KOPT-K1 (cell line): ENCODE results near the gene SDK1.
"Not testable (repeated sequence)": the region's sequence is repeated elsewhere in the genome, so short reads cannot be mapped to it uniquely, and the experiment has no call there.

Experiments
- H3K27ac ChIP-seq: fragments of 200-600 bp; sonication (generic); 2 replicates; pipeline ENCODE4 v1.5.1; 2016; ENCODE audit warnings: antibody characterized with exemption, mild to moderate bottlenecking, low read depth, low read length; ENCODE audit not compliant: poor library complexity, severe bottlenecking
- H3K36me3 ChIP-seq: fragments of 200-600 bp; sonication (generic); 2 replicates; pipeline ENCODE4 v1.5.1; 2017; ENCODE audit warnings: antibody characterized with exemption, mild to moderate bottlenecking, low read length, moderate library complexity; ENCODE audit not compliant: insufficient read depth
- H3K9me3 ChIP-seq: fragments of 200-600 bp; sonication (generic); 2 replicates; pipeline ENCODE4 v1.5.1; 2017; ENCODE audit warnings: antibody characterized with exemption, low read length, mild to moderate bottlenecking; ENCODE audit not compliant: insufficient read depth, poor library complexity, severe bottlenecking

The SDK1 gene

DNA sequence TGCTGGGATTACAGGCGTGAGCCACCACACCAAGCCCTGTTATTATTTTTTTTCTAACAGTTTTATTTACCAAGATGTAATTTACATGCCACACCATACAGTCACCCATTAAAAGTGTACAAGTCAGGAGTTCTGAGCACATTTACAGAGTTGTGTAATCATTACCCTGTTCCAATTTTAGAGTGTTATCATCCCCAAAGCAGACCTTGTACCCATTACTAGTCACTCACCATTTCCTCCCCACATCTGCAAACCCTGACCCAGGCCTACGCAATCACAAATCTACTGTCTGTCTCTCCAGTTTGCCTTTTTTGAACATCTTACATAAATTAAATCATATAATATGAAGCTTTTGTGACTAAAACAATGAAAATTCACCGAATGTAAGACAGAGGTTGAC, 978.2 kb downstream of the SDK1 start:
- Histone ChIP-seq H3K27ac (no peak overlapping the region), H3K9me3 (peaks cover 11% of the 10 kb centered on the region), H3K36me3 (no peaks in the 10 kb centered on the region)

DNA sequence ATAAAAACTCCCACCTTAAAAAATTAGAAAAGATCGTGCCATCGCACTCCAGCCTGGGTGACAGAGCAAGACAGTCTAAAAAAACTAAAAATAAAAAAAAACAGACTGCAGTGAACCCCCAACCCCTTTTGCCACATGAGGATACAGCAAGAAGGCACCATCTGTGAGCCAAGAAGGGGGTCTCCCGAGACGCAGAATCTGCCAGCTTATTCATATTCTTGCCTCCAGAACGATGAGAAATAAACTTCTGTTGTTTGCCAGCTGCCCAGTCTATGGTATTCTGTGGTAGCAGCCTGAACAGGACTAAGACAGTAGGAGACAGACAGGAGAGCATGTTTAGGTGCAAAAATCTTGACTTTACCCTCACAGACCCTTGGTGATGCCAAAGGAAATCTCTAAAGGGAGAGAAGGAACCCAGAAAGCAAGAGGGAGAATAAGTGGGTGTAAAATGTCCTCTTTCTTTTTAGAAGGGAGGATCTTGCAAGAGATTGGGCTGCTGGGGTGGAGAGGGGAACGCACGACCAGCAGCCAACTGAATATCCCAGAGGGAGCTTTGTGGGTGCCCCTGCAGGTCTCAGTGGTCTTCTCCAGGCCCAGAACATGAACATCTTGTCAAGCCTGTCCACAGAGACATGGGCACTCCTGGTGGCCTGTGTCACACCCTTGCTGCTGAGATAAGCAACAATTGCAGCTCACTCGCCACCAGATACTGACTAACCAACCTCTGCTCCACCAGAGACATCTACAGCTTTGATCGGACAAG, 980.4 kb downstream of the SDK1 start:
- Histone ChIP-seq H3K27ac (no peak overlapping the region), H3K36me3 (no peaks in the 10 kb centered on the region), H3K9me3 (peaks cover 5% of the 10 kb centered on the region)

DNA sequence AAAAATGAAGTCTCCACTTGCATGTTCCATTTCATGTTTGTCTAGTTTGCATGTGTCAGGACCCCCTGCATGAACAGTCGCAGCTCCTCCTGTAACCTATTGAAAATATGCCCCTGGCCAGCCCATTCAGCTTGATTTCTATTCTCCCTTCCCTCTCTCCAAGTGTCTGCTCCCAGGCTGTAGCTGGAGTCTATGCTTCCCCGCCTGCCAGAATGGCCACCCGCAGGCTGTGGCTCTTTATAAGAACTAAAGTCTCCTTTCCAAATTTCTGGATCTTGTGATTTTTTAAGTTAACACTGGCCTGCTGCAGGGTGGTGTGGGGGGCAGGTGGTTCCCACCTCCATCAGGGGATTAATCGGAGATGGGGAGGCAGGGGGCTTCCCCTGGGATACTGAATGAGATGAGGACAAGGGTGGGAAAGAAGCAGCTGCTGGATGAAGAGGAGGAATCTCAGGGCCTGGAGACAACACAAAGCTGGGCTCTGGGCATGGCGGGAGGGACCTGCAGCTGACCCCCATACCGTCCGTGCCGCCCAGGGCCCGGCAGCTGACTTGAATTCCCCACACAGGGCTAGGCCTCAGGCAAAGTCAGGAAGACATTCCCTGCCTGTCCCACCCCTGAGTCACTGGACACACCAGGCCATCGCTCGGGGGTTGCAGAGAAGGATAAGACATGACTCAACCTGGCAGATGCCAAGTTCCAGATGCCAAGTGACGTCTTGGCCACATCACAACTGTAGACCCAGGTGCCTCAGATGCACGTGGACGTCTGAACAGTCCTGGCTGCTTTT, 981.6 kb downstream of the SDK1 start:
- Histone ChIP-seq H3K36me3 (no peaks in the 10 kb centered on the region), H3K9me3 (peaks cover 5% of the 10 kb centered on the region), H3K27ac (no peak overlapping the region)

DNA sequence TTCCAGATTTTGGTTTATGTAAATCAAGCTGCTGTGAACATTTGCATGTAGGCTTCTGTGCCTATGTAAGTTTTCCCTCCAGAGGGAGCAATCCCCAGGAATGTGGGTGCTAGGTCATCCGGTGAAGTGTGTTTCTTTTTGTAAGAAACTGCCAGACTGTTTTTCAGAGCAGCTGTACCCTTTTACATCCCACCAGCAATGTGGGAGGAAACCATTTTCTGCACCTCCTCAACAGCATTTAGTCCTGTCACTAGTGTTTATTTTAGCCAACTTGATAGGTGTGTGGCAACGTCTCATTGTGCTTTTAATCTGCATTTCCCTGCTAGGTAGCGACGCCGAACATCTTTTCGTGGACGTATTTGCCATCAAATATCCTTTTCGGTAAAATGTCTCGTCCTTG, 985.3 kb downstream of the SDK1 start:
- Histone ChIP-seq H3K9me3 (peaks cover 5% of the 10 kb centered on the region), H3K27ac (no peak overlapping the region), H3K36me3 (no peaks in the 10 kb centered on the region)

DNA sequence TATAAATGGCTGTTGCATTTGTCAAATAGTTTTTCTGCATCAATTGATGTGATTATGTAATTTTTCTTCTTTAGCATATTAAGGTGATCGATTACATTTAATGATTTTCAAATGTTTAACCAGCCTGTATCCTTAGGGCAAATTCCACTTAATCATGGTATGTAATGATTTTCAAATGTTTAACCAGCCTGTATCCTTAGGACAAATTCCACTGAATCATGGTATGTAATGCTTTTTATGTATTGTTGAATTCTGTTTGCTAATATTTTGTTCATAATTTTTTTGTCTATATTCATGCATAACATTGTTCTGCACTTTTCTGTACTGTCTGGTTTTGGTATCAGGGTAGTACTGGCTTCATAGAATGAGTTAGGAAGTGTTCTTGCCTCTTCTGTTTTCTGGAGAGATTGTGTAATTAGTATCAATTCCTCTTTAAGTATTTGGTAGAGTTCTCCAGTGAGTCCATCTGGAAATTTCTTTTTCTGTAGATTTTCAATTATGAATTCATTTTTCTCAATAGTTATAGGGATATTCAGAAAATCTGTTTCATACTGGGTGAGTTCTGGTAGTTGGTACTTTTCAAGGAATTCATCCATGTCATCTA, 987.8 kb downstream of the SDK1 start:
- no peaks in the 10 kb centered on the region for H3K36me3 ChIP-seq
- H3K9me3 ChIP-seq: peaks cover 16% of the 10 kb centered on the region
- H3K27ac ChIP-seq: no peak overlapping the region

DNA sequence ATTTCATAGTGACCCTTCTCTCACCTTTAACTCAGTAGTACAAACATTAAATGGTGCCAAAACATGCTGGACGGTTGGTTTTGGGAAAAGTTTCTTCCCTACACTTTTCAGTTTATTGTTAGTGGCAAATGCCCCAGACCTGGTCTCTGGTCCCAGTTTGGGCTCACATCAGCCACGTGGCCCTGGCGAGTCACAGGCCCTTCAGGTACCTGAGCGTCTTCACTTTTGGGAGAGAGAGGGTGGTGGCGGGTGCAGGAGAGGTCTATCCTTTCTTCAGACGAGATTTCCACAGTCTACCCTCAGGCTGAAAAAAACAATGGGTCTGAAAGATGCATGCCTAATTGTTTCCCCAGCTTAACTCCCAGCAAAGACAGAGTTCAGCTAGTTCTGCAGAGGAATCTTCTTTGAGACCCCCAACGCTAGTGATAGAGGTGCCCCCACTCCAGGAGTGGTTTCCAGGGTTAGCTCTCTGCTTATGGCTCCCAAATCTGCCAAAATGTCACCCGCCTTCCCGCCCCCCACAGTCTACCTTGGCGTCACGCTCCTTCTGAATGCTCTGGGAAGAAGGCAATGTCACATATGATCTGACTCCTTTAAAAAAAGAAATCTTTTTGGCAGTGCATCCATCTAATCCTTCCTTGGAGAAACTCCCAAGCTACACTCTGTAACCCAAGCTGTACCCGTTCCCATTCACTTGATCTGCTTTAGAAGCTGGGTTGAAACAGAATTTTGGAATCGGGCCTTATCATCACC, 996.3 kb downstream of the SDK1 start:
- no peaks in the 10 kb centered on the region for H3K36me3 ChIP-seq
- no peak overlapping the region for H3K27ac ChIP-seq
- H3K9me3 ChIP-seq: peaks cover 15% of the 10 kb centered on the region

DNA sequence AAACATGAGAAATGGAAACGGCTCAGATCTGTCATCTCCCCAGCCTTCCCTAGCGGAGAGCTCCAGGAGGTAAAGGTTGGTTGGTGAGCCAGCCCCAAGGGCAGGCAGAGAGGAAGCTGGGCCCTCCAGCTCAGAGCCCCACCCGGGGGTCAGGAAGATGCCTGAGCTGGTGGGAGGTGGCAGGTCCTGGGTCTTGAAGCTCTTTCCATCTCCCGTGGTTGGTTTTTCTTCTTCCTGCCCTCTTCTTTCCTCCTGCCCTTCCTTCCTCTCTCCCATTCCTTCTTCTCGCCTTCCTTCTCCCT, 996.8 kb downstream of the SDK1 start:
- H3K9me3 ChIP-seq: peaks cover 10% of the 10 kb centered on the region
- no peaks in the 10 kb centered on the region for H3K36me3 ChIP-seq
- no peak overlapping the region for H3K27ac ChIP-seq

DNA sequence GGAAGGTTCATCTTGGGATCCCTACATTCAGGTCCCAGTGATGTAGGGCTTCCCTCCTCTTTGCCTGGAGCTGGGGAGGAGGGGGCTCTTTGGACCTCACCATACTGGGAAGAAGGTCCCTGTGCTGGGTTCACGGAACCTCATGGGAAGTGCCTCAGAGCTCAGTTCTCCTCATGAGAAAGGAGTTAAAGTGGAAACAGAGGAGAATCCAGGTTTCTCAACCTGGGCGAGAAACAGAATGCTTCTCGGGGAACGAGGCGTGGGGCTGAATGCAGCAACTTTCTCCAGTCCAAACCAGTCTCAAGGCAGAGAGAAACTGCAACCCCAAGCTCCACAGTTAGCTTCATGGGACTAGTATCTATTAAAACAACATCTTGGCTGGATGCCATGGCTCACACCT, 998.4 kb downstream of the SDK1 start:
- no peak overlapping the region for H3K27ac ChIP-seq
- no peaks in the 10 kb centered on the region for H3K9me3 ChIP-seq
- no peaks in the 10 kb centered on the region for H3K36me3 ChIP-seq

DNA sequence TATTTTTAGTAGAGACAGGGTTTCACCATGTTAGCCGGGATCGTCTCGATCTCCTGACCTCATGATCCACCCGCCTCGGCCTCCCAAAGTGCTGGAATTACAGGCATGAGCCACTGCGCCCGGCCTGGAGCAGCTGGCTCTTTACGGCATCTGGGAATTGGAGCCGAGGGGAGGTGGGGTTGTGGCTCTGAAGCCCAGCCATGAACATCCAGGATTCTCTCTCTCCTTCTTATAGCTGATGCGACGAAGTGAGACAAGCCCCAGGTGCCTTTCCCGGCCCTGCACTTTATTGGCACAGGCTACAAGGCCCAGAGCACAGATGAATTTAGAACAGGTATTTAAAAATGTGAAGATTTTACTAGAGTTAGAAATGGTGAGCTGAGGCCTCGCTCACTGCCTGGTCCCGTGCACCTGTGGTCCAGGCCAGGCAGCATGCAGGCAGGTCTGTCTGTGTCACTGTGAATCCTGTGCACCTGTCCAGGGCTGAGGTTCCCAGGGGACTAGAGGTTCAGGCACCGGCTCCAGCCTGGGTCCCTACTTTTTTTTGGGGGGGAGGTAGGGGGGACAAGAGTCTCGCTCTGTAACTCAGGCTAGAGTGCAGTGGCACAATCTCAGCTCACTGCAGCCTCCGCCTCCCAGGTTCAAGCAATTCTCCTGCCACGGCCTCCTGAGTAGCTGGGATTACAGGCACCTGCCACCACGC, 1001.3 kb downstream of the SDK1 start:
- H3K36me3 ChIP-seq: no peaks in the 10 kb centered on the region
- no peak overlapping the region for H3K27ac ChIP-seq
- H3K9me3 ChIP-seq: no peaks in the 10 kb centered on the region

DNA sequence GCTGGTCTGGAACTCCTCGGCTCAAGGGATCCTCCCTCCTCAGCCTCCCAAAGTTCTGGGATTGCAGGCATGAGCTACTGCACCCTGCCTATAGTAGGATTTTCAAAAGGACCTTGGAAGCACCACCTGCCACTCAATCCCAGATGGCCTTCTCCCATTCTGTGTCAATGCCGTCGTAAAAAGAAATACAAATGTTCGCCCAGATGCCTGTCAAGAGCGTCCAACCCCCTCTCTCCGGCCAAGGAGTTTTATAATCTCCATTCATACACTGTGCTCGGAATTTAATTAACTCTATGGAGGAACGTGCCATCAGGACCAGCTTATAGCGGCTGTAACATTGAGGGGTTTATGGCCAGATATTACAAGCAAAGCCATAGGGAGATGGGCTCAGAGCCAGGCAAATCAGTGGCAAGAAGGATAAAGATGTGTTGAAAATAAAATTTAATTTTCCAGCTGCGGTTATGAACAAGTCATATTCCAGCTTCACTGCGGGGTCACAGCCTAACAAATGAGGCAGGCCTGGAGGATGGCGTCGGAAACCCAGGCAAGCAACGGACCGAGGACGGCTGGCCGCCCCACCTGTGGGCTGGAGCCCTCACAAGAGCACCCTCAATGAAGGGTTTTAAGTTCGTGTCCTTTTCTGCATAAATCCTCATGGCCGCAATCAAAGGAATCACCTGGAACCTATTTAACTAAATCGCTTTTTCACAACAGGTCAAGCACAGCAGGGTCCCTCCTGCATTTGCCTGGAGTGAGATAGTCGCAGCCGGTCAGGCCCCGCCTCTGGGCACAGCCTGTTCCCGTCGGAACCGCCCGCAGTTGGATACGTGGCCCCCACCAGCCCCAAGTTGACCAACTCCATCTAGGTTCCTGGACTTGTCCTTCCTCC, 1006.5 kb downstream of the SDK1 start:
- H3K27ac ChIP-seq: no peak overlapping the region
- peaks cover 5% of the 10 kb centered on the region for H3K9me3 ChIP-seq
- H3K36me3 ChIP-seq: no peaks in the 10 kb centered on the region

DNA sequence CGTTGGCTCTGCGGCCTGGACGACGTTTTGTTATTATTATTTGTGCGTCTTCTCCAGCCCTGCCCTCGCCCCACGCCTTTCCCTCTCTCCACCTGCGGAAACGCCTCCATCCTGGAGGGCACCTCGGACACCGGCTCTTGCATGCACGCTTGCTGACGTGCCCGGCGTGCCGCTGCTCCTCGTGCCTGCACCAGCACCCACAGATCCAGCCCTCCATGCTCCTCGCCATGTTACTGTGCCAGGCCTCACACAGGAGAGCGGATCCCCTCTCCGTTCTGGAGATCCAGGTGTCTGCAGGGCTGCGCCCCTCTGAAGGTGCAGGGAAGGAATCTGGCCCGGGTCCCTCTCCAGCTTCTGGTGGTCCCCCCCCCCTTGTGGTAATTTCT, 1007.1 kb downstream of the SDK1 start:
- Histone ChIP-seq H3K27ac (no peak overlapping the region), H3K9me3 (peaks cover 5% of the 10 kb centered on the region), H3K36me3 (no peaks in the 10 kb centered on the region)

DNA sequence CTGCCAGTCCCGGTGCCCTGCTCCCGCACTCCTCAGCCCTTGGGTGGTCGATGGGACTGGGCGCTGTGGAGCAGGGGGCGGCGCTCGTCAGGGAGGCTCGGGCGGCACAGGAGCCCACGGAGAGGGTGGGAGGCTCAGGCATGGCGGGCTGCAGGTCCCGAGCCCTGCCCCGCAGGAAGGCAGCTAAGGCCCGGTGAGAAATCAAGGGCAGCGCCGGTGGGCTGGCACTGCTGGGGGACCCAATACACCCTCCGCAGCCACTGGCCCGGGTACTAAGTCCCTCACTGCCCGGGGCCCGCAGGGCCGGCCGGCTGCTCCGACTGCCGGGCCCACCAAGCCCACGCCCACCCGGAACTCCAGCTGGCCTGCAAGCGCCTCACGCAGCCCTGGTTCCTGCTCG, 1012.9 kb downstream of the SDK1 start:
- H3K36me3 ChIP-seq: not testable (repeated sequence)

DNA sequence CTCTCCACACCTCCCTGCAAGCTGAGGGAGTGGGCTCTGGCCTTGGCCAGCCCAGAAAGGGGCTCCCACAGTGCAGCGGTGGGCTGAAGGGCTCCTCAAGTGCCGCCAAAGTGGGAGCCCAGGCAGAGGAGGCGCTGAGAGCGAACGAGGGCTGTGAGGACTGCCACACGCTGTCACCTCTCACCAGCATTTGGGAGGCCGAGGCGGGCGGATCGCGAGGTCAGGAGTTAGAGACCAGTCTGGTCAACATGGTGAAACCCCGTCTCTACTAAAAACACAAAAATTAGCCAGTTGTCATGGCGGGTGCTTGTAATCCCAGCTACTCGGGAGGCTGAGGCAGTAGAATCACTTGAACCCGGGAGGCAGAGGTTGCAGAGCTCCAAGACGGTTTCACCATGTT, 1013.3 kb downstream of the SDK1 start:
- H3K27ac ChIP-seq, H3K9me3 ChIP-seq, H3K36me3 ChIP-seq: not testable (repeated sequence)

More for the DNA sequence above, 1012.9 kb downstream of the SDK1 start:
- not testable (repeated sequence) for H3K9me3 ChIP-seq, H3K27ac ChIP-seq
